ENCODE measurements around the gene WWOX.

The WWOX gene

GRCh38 chr16:79173919-79174318 lies 1074.5 kb downstream of the WWOX start:
- DNase-seq (ENCODE audit: low read depth) = no peak

DNA sequence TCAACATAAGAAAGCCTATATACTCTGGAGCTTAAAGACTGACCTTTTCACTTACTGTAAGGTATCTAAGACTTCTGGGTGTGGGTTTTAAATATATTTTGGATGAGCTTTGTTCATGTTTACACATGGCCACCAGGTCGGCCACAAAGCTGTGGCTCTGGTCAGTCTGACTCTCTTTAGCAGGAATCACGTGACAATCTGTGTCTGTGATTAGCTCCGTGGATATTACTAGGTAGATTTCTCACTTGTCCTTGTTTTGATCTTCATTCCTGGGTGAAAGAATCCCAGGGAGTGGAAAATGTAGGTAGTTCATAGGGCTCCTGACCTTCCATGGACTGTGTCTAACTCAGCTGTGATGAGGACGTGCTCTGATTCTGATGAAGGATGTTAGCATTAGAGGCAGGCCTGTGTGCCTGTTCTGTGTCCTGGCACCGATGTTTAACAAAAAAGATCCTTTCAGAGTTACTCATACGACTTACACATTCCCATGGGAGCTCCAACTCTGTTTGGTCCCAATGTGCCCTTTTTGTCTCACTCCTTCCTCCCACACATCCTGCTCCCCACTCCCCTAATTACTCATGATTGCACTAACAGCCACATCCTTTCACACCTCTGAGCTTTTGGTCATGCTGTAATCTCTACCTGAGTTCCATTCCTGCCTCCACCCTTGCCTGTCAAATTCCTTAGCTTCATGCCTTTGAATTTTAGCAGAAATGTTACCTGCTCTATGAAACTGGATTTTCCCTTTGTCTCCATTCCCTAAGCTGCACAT lies 1076.0 kb downstream of the WWOX start:
- DNase-seq (ENCODE audit: low read depth) = no peak

- DNase-seq (ENCODE audit: low read depth) = no peak
Observed at GRCh38 chr16:79177018-79177417, 1077.6 kb downstream of the WWOX start.

- no peak for DNase-seq (ENCODE audit: low read depth)
Observed at GRCh38 chr16:79181419-79181818, 1082.0 kb downstream of the WWOX start.

DNA sequence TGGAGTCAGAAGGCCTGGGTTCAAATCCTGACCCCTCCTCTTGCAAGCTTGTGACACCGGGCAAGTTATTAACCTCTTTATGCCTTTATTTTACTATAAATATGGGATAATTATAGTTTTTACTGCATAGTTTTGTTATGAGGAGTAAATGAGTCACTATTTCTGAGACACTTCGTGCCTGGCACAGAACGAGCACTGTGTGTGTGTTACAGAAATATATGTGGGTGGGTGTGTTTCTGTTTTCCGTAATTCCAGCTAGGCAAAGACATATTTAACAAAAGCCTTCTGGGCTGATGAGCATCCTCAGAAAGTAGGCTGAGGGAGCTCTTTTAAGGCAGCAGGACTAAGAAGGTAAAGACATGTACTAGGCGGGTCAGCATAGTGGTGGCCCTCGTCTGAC lies 1083.2 kb downstream of the WWOX start:
- DNase-seq (ENCODE audit: low read depth) = no peak

- no peak for DNase-seq (ENCODE audit: low read depth)
Observed at GRCh38 chr16:79183571-79183970, 1084.1 kb downstream of the WWOX start.

DNA sequence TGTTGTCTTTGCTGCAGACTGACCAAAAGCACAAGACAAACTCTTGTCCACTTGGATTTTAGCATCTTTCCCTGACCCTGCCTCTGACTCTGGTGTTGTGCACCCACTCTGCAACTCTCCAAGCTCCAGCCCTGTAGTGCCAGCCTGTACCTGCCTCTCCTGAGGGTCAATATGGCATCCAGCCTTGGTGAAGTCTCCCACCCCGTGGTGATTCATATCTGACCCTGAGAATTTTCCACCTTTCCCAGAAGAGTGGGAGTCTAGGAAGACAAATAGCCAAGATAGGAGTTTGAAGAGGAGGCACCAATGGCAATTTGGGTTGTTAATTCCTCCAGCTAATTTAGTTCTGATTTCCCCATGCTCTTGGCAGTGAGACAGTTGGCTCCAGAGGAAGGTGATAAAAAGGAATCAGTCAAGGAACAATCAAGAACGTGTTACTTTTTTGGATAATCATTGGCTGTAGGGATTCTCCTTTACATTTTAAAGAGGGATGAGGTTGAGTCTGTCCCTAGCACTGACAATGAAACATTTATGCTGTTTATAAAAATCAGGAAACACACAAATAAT lies 1085.1 kb downstream of the WWOX start:
- DNase-seq (ENCODE audit: low read depth) = no peak

DNA sequence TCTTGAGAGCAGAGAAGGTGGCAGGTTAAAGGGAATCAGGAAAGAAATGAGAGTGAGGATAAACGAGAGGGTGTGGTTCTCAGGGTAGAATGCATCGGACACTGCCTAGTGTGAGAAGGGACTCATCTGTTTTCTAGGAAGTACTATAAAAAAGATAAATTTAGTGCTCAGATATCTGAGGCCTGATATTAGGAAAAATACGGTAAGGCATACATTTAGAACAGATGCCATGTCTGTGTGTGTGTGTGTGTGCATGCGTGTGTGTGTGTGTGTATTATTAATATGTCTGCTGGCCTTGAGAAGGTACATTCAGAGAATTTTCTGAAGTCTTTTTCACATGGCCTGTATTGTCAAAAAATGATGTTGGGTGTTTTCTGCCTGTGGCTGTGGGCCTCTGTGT lies 1086.3 kb downstream of the WWOX start:
- no peak for DNase-seq (ENCODE audit: low read depth)

GRCh38 chr16:79186196-79186595 lies 1086.7 kb downstream of the WWOX start:
- DNase-seq (ENCODE audit: low read depth) = no peak

DNA sequence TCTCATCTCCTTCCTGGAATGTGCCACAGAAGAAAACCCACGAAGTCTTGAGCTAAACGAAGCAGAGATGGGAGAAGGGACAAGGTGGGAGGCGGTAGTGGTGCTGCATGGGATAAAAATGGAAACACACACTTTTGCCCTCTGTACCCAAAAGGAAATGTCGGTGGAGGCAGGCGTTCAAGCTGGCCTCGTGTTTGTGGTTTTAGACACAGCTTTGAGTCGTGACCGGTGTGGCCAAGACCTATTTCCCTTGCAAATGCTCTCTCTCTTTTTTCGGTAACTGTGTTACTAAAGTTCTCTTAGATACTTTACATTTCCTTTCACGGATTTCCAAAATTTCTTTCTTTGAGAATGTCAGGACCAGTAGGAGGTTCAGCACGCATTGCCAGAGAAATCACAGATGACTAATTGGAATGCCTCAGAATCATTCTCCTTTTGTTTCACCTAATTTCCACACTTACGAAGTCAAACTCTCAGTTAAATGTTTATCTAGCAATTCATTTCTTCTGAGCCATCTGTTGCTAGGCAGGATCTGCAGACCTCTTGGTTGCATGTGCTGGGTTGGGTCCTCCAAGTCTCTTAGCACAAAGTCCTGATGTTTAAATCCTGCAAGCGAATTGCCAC lies 1088.8 kb downstream of the WWOX start:
- DNase-seq (ENCODE audit: low read depth) = no peak

- DNase-seq (ENCODE audit: low read depth) = no peak
Observed at GRCh38 chr16:79188739-79189122, 1089.3 kb downstream of the WWOX start.

DNA sequence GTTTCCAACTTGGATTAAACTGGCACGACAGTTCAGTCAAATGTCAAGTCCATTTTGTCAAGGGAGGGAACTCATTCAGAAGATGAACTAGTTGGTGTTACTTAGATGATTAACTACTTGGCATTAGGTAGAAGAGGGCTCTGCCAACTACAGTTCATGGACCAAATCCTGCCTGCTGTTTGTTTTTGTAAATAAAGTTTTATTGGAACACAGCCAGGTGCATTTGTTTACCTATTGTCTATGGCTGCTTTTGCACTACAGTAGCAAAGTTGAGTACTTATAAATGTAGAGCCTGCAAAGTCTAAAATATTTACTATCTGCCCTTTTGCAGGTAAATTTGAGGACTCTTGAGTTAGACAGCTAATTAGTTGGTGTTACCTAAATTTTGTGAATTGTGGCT lies 1091.1 kb downstream of the WWOX start:
- DNase-seq (ENCODE audit: low read depth) = no peak

DNA sequence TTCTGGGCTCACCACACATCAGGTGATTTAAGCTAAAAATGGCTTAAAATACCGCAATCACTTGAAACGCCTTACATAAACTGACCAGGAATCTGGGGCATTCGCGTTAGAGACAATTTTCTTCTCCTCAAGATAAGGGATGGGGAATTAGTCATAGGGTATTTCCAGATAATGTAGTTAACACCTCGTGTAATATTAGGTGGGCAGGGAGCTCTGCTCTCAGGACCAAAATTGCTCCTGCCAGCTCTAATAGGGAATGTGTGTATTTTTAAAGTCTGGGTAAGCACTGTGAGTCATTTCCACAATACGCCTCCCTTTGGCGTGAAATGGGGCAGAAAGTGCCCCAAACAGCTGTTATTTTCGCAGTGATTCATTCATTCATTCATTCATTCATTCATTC lies 1092.5 kb downstream of the WWOX start:
- DNase-seq (ENCODE audit: low read depth) = no peak

DNA sequence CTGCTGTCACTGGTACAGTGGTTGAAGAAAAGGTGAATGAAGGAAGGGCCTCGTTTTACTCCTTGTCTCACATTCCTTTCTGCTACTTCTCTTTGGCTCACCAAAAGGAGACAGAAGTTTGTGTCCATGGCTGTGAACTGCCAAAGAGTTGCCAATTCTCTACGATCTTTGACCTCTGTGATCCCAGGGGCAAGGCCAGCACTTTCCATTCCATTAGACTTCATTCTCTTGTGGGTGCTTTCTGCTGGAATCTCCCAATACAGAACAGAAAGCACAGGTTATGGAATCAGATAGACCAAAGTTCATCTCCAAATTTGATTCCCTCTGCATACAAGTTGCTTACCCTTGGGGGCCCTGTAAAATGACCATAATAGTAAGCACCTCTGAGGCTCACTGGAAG lies 1093.5 kb downstream of the WWOX start:
- no peak for DNase-seq (ENCODE audit: low read depth)

DNA sequence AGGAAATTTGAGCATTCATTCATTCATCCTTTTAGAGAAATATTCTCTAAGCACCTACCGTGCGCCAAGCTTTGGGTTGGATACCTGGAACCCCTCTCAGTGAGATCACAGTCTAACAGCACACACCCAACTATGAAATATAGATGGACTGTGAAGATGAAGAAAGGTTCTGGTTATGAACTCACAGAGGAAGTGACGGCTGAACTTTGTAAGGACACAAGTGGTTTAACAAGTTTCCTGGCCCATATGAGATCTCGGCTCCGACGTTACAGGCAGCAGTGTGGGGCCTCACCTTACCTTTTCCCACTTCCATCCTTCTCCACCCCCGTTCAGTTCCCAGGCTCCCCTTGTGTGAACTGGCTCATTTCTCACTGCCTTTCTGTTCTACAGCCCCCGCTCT lies 1094.8 kb downstream of the WWOX start:
- DNase-seq (ENCODE audit: low read depth) = no peak

DNA sequence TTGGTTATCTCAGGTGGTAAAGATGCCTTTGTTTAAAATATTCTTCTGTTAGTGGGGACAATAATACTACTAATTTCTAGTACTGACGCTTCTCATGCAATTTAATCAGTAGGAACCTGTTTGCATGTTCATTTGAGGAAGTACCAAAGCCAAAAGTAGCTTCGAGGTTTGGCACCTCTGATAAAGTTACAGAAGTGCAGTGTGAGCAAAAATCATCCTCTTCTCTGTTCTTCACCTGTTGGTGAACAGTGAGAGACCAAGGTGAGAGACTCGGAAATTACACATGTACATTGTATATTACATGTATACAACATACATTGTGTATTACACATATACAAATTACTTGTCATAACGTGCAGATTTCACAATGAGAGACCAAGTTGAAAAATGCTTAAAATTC lies 1096.5 kb downstream of the WWOX start:
- no peak for DNase-seq (ENCODE audit: low read depth)

DNA sequence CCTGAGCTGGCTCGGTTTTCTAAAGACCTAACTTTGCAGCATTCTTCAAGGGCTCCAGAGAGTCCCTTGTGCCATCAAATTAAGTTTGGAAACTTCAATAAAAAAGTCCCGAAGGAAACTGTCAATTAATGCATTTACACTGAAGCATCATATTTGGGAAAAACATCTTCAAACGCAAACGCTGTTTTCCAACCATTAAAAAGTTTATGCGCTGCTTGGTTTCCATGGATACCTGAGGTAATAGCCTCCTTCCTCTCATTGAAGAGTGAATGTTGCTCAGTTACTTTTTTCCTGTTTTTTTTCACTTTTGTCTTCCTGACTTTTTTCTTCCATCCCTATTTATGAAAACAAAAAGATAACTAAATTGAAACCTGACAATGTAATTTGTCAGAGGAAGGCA lies 1102.0 kb downstream of the WWOX start:
- DNase-seq (ENCODE audit: low read depth) = no peak

DNA sequence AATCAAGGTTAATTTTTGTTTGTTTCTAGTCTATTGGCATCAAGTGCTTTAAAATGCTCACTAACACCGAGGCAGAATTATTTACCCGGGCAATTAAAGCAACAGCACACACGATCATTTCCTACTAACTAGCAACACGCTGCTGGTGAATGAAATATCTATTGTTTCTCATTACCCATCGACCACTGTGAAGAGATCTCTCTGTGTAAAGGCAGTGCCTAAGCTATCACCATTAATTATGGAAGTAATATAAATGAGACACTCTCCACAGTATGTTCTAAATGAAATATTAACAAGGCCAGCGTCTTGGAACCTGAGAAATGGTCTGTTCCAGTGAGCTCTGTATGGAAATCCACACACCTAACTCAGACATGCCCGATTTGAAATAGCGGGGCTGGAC lies 1103.5 kb downstream of the WWOX start:
- no peak for DNase-seq (ENCODE audit: low read depth)

GRCh38 chr16:79204486-79204885 lies 1105.0 kb downstream of the WWOX start:
- DNase-seq (ENCODE audit: low read depth) = no peak

DNA sequence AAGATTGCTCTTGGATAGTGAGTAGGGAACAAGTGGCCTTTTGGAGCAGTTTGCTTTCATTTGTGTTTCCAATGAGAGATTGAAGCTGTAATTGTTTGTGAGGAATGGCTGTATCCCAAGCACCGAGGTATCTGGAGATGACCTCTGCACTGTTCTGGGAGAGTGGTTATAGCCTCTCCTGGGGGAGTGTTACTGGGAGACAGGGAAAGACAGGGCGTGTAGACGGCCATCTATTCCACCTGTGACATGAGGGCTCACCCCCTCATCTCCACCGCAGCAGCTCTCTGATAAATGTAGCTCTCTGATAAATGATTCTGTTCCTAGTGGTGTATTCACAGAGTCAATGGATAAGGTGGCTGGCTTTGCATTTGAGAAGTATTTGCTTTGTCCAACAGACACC lies 1107.4 kb downstream of the WWOX start:
- no peak for DNase-seq (ENCODE audit: low read depth)

- no peak for DNase-seq (ENCODE audit: low read depth)
Observed at GRCh38 chr16:79209308-79209707, 1109.9 kb downstream of the WWOX start.

DNA sequence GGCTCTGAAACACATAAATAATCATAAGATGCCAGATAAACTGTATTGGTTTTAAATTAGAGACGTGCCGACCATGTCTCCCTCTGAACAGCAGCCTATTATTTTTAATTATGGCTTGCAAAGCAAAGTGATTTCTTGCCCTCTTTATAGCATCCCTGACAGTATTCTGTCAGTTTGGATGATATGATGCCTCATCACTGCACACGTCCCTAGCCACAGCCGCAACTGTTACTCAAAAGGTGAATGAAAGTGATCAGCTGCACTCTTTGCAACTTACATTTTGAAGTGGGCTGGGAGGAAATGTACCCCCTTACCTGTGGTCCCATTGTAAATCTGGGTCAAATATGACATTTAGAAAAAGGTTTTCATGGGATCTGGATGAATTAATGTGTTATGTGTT lies 1111.2 kb downstream of the WWOX start:
- DNase-seq (ENCODE audit: low read depth) = no peak

GRCh38 chr16:79211586-79211985 lies 1112.1 kb downstream of the WWOX start:
- DNase-seq (ENCODE audit: low read depth) = no peak

All from activated T-helper 9 cell treated with anti-CD3 and anti-CD28 coated beads, Interleukin-2, amount 50 U/mL, for 16 hours (primary cell).